T-helper 1 cell treated with Interleukin-12 subunit alpha and Interleukin-12 subunit beta and Interleukin-4 antibody, amounts not matched to agents 30 μg/mL and 1 μg/mL, for 36 hours (primary cell): ENCODE measurements around the gene THOC6.
"Not testable (repeated sequence)": the region's sequence is repeated elsewhere in the genome, so short reads cannot be mapped to it uniquely, and the experiment has no call there.

Experiments
- H3K27ac Mint-ChIP-seq: one replicate; pipeline ENCODE4 v1.8.0; 2021; ENCODE audit warnings: mild to moderate bottlenecking, mixed read lengths
- H3K27me3 Mint-ChIP-seq: one replicate; pipeline ENCODE4 v1.8.0; 2021; ENCODE audit warnings: low read depth, mixed read lengths
- H3K36me3 Mint-ChIP-seq: one replicate; pipeline ENCODE4 v1.8.0; 2021; ENCODE audit warnings: low read depth, mixed read lengths
- H3K4me1 Mint-ChIP-seq: one replicate; pipeline ENCODE4 v1.8.0; 2021; ENCODE audit warnings: low read depth, mixed read lengths
- H3K4me3 Mint-ChIP-seq: one replicate; pipeline ENCODE4 v1.8.0; 2021; ENCODE audit warnings: mild to moderate bottlenecking, moderate library complexity, mixed read lengths
- H3K9me3 Mint-ChIP-seq: one replicate; pipeline ENCODE4 v1.8.0; 2021; ENCODE audit warnings: mixed read lengths

Gene THOC6

GRCh38 chr16:3070608-3071111 is 46.8 kb downstream of the THOC6 start:
- Mint-ChIP-seq H3K4me1 (peaks cover 58% of the 10 kb centered on the region), H3K9me3 (no peaks in the 10 kb centered on the region), H3K27me3 (no peaks in the 10 kb centered on the region), H3K36me3 (peaks cover 48% of the 10 kb centered on the region), H3K4me3 (peak overlapping the region; percentile 17), H3K27ac (peak overlapping the region; percentile 86)

GRCh38 chr16:3071655-3072054 is 47.8 kb downstream of the THOC6 start:
- no peaks in the 10 kb centered on the region for H3K27me3 Mint-ChIP-seq
- peak overlapping the region; percentile 86 for H3K27ac Mint-ChIP-seq
- no peaks in the 10 kb centered on the region for H3K9me3 Mint-ChIP-seq
- peak overlapping the region; percentile 46 for H3K4me3 Mint-ChIP-seq
- H3K36me3 Mint-ChIP-seq, result peaks cover 39% of the 10 kb centered on the region
- peaks cover 63% of the 10 kb centered on the region for H3K4me1 Mint-ChIP-seq

GRCh38 chr16:3072148-3072547 is 48.3 kb downstream of the THOC6 start:
- H3K4me1 Mint-ChIP-seq, result peaks cover 68% of the 10 kb centered on the region
- not testable (repeated sequence) for H3K27me3 Mint-ChIP-seq, H3K9me3 Mint-ChIP-seq
- peak overlapping the region; percentile 46 for H3K4me3 Mint-ChIP-seq
- H3K36me3 Mint-ChIP-seq, result peaks cover 36% of the 10 kb centered on the region
- H3K27ac Mint-ChIP-seq, result peak overlapping the region; percentile 86

GRCh38 chr16:3072576-3073263 is 48.9 kb downstream of the THOC6 start:
- peaks cover 34% of the 10 kb centered on the region for H3K36me3 Mint-ChIP-seq
- H3K27ac Mint-ChIP-seq, result peak overlapping the region; percentile 94
- peak overlapping the region; percentile 71 for H3K4me3 Mint-ChIP-seq
- not testable (repeated sequence) for H3K9me3 Mint-ChIP-seq, H3K27me3 Mint-ChIP-seq
- peaks cover 70% of the 10 kb centered on the region for H3K4me1 Mint-ChIP-seq

GRCh38 chr16:3073448-3073847 is 49.6 kb downstream of the THOC6 start:
- H3K36me3 Mint-ChIP-seq, result peaks cover 34% of the 10 kb centered on the region
- peak overlapping the region; percentile 94 for H3K27ac Mint-ChIP-seq
- peak overlapping the region; percentile 71 for H3K4me3 Mint-ChIP-seq
- H3K9me3 Mint-ChIP-seq, result no peaks in the 10 kb centered on the region
- H3K4me1 Mint-ChIP-seq, result peaks cover 74% of the 10 kb centered on the region
- no peaks in the 10 kb centered on the region for H3K27me3 Mint-ChIP-seq

- Mint-ChIP-seq H3K9me3 (peaks cover 4% of the 10 kb centered on the region), H3K36me3 (peaks cover 33% of the 10 kb centered on the region), H3K27me3 (no peaks in the 10 kb centered on the region), H3K4me1 (peaks cover 77% of the 10 kb centered on the region), H3K4me3 (peak overlapping the region; percentile 71), H3K27ac (peak overlapping the region; percentile 94)
Measured at GRCh38 chr16:3074860-3075522, 51.2 kb downstream of the THOC6 start.

- Mint-ChIP-seq H3K4me3 (peak overlapping the region; percentile 71), H3K4me1 (peaks cover 78% of the 10 kb centered on the region), H3K27ac (peak overlapping the region; percentile 94), H3K27me3 (no peaks in the 10 kb centered on the region), H3K9me3 (peaks cover 6% of the 10 kb centered on the region), H3K36me3 (peaks cover 30% of the 10 kb centered on the region)
Measured at GRCh38 chr16:3075523-3075915, 51.7 kb downstream of the THOC6 start.

- not testable (repeated sequence) for H3K9me3 Mint-ChIP-seq, H3K27me3 Mint-ChIP-seq
- H3K36me3 Mint-ChIP-seq, result peaks cover 32% of the 10 kb centered on the region
- peaks cover 77% of the 10 kb centered on the region for H3K4me1 Mint-ChIP-seq
- peak overlapping the region; percentile 40 for H3K4me3 Mint-ChIP-seq
- H3K27ac Mint-ChIP-seq, result peak overlapping the region; percentile 94
Measured at GRCh38 chr16:3075946-3076345, 52.1 kb downstream of the THOC6 start.

- H3K9me3 Mint-ChIP-seq, result peaks cover 12% of the 10 kb centered on the region
- no peaks in the 10 kb centered on the region for H3K27me3 Mint-ChIP-seq
- H3K4me1 Mint-ChIP-seq, result peaks cover 75% of the 10 kb centered on the region
- H3K4me3 Mint-ChIP-seq, result peak overlapping the region; percentile 68
- H3K27ac Mint-ChIP-seq, result peak overlapping the region; percentile 94
- H3K36me3 Mint-ChIP-seq, result peaks cover 35% of the 10 kb centered on the region
Measured at GRCh38 chr16:3076577-3076976, 52.7 kb downstream of the THOC6 start.
